ENCODE data around the gene PARD3. TPM values are rescaled to one million over a fixed set of nuclear protein-coding genes. Genes with fewer than 3 reads are reported as not detected.

PARD3 gene
- total and polyA plus RNA-seq, 10 of the 15 experiments (the other 5 are each of a cell fraction or from before 2014, with no cell fraction given): 2.6 to 43.1 (median 13.9) TPM

DNA sequence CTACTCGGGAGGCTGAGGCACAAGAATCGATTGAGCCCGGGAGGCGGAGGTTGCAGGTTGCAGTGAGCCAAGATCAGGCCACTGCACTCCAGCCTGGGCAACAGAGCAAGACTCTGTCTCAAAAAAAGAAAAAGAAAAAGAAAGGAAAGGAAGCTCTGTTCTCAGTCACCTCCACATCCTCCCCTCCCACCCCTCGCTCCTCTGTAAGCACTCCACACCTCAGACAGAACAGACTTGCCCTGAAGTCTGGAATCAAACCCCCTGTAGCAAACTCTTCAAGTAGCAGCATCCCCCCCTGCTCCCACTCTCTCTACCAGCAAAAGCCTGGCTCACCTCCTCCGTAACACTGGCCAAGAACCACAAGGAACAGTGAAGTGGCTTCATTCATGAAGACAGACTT, 66.7 kb downstream of the PARD3 start:
- Histone ChIP-seq H2AFZ (ENCODE audit: control insufficient read depth, low read depth, low read length) (no peak overlapping the region), H3K27me3 (replicated peaks in 1 of 2; ENCODE audit: control insufficient read depth in 2 of 2, insufficient read depth in 2 of 2, low read length in 1 of 2) (no peaks in the 10 kb centered on the region; a peak in 3 of 4 replicates), H3K4me3 (no peak overlapping the region), H3K9me3 (replicated peaks; ENCODE audit: control insufficient read depth, insufficient read depth, low read length) (no peaks in the 10 kb centered on the region), H3K9ac (ENCODE audit: control insufficient read depth, insufficient read depth, low read length) (no peak overlapping the region), H3K4me1 (ENCODE audit: control insufficient read depth, insufficient read depth, low read length) (no peaks in the 10 kb centered on the region), H3K27ac (ENCODE audit: control insufficient read depth, insufficient read depth) (no peak overlapping the region), H3K4me2 (ENCODE audit: control insufficient read depth, insufficient read depth) (no peak overlapping the region), H4K20me1 (ENCODE audit: control insufficient read depth, insufficient read depth) (no peaks in the 10 kb centered on the region), H3K36me3 (ENCODE audit: control insufficient read depth in 2 of 2, insufficient read depth in 2 of 2, low read length in 1 of 2) (no peaks in the 10 kb centered on the region), H3K79me2 (ENCODE audit: control insufficient read depth, insufficient read depth, low read length) (no peaks in the 10 kb centered on the region)
- in situ Hi-C loops (cut with MboI): no loop called here
- CTCF ChIA-PET: interaction anchor here (2.5 to 3.2 kb wide), 2 partner anchors 15 to 24 kb away, joined by 12 to 14 read pairs; no protein-coding TSS in a partner anchor
- DNase-seq (ENCODE audit: low read depth, low spot score) (no peak), FAIRE-seq (no peak), ATAC-seq (no peak; the same call in 2 of the 3 replicates)
- intact Hi-C loops (cut with micrococcal nuclease; ENCODE audit: unreplicated experiment): no loop called here
- RAD21 ChIA-PET (ENCODE audit: unreplicated experiment): interaction anchor here (3.1 kb wide), 1 partner anchor 16 kb away, joined by 17 read pairs; no protein-coding TSS in a partner anchor
- SMC1A ChIA-PET (ENCODE audit: uncharacterized antibody, unreplicated experiment): interaction anchor here (0.9 to 4.5 kb wide), 6 partner anchors 10 to 60 kb away, joined by 3 to 25 read pairs (median 10); no protein-coding TSS in a partner anchor
- BruUV-seq (replicated peaks): no TSS peak
- WGBS (ENCODE audit: insufficient coverage, insufficient replicate concordance, low lambda C conversion rate, missing lambda C conversion rate): 57% methylated on average over 6 of the region's 6 CpGs
- POLR2A ChIA-PET: interaction anchor here (0.5 to 1.2 kb wide), 2 partner anchors 24 to 165 kb away, joined by 4 to 5 read pairs; no protein-coding TSS in a partner anchor
- no peak for TF ChIP-seq JUND (IDR thresholded peaks at IDR 0.05; ENCODE audit: low read depth, low read length)
- TF ChIP-seq, protein P1, sequence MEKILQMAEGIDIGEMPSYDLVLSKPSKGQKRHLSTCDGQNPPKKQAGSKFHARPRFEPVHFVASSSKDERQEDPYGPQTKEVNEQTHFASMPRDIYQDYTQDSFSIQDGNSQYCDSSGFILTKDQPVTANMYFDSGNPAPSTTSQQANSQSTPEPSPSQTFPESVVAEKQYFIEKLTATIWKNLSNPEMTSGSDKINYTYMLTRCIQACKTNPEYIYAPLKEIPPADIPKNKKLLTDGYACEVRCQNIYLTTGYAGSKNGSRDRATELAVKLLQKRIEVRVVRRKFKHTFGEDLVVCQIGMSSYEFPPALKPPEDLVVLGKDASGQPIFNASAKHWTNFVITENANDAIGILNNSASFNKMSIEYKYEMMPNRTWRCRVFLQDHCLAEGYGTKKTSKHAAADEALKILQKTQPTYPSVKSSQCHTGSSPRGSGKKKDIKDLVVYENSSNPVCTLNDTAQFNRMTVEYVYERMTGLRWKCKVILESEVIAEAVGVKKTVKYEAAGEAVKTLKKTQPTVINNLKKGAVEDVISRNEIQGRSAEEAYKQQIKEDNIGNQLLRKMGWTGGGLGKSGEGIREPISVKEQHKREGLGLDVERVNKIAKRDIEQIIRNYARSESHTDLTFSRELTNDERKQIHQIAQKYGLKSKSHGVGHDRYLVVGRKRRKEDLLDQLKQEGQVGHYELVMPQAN (conservative IDR thresholded peaks at IDR 0.05): no peak
- TF ChIP-seq POLR2AphosphoS2 (IDR thresholded peaks at IDR 0.05; ENCODE audit: low read depth, low read length): no peak
- no peak for TF ChIP-seq CBX5 (IDR thresholded peaks at IDR 0.05; ENCODE audit: low read depth)
- TF ChIP-seq, protein P2, sequence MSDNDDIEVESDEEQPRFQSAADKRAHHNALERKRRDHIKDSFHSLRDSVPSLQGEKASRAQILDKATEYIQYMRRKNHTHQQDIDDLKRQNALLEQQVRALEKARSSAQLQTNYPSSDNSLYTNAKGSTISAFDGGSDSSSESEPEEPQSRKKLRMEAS (IDR thresholded peaks at IDR 0.05; ENCODE audit: low read depth, low read length): no peak
- no peak for TF ChIP-seq HDGF (IDR thresholded peaks at IDR 0.05)
- TF ChIP-seq, protein P3, sequence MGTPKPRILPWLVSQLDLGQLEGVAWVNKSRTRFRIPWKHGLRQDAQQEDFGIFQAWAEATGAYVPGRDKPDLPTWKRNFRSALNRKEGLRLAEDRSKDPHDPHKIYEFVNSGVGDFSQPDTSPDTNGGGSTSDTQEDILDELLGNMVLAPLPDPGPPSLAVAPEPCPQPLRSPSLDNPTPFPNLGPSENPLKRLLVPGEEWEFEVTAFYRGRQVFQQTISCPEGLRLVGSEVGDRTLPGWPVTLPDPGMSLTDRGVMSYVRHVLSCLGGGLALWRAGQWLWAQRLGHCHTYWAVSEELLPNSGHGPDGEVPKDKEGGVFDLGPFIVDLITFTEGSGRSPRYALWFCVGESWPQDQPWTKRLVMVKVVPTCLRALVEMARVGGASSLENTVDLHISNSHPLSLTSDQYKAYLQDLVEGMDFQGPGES (IDR thresholded peaks at IDR 0.05): no peak
- TF ChIP-seq, protein P4, sequence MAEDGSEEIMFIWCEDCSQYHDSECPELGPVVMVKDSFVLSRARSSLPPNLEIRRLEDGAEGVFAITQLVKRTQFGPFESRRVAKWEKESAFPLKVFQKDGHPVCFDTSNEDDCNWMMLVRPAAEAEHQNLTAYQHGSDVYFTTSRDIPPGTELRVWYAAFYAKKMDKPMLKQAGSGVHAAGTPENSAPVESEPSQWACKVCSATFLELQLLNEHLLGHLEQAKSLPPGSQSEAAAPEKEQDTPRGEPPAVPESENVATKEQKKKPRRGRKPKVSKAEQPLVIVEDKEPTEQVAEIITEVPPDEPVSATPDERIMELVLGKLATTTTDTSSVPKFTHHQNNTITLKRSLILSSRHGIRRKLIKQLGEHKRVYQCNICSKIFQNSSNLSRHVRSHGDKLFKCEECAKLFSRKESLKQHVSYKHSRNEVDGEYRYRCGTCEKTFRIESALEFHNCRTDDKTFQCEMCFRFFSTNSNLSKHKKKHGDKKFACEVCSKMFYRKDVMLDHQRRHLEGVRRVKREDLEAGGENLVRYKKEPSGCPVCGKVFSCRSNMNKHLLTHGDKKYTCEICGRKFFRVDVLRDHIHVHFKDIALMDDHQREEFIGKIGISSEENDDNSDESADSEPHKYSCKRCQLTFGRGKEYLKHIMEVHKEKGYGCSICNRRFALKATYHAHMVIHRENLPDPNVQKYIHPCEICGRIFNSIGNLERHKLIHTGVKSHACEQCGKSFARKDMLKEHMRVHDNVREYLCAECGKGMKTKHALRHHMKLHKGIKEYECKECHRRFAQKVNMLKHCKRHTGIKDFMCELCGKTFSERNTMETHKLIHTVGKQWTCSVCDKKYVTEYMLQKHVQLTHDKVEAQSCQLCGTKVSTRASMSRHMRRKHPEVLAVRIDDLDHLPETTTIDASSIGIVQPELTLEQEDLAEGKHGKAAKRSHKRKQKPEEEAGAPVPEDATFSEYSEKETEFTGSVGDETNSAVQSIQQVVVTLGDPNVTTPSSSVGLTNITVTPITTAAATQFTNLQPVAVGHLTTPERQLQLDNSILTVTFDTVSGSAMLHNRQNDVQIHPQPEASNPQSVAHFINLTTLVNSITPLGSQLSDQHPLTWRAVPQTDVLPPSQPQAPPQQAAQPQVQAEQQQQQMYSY (CRISPR knock-in tag; IDR thresholded peaks at IDR 0.05): no peak
- no peak for TF ChIP-seq BRCA1 (IDR thresholded peaks at IDR 0.05; ENCODE audit: low read depth, low read length)
- no peak for TF ChIP-seq POLR2A (IDR thresholded peaks at IDR 0.05; ENCODE audit: low read depth, low read length)
- TF ChIP-seq SREBF2 (IDR thresholded peaks at IDR 0.05; ENCODE audit: low read length): no peak
- TF ChIP-seq KAT2A (conservative IDR thresholded peaks at IDR 0.05; ENCODE audit: control insufficient read depth, low read depth, low read length): no peak
- TF ChIP-seq MYB (IDR thresholded peaks at IDR 0.05; ENCODE audit: borderline replicate concordance, low read depth, low read length): no peak
- TF ChIP-seq, protein P5, sequence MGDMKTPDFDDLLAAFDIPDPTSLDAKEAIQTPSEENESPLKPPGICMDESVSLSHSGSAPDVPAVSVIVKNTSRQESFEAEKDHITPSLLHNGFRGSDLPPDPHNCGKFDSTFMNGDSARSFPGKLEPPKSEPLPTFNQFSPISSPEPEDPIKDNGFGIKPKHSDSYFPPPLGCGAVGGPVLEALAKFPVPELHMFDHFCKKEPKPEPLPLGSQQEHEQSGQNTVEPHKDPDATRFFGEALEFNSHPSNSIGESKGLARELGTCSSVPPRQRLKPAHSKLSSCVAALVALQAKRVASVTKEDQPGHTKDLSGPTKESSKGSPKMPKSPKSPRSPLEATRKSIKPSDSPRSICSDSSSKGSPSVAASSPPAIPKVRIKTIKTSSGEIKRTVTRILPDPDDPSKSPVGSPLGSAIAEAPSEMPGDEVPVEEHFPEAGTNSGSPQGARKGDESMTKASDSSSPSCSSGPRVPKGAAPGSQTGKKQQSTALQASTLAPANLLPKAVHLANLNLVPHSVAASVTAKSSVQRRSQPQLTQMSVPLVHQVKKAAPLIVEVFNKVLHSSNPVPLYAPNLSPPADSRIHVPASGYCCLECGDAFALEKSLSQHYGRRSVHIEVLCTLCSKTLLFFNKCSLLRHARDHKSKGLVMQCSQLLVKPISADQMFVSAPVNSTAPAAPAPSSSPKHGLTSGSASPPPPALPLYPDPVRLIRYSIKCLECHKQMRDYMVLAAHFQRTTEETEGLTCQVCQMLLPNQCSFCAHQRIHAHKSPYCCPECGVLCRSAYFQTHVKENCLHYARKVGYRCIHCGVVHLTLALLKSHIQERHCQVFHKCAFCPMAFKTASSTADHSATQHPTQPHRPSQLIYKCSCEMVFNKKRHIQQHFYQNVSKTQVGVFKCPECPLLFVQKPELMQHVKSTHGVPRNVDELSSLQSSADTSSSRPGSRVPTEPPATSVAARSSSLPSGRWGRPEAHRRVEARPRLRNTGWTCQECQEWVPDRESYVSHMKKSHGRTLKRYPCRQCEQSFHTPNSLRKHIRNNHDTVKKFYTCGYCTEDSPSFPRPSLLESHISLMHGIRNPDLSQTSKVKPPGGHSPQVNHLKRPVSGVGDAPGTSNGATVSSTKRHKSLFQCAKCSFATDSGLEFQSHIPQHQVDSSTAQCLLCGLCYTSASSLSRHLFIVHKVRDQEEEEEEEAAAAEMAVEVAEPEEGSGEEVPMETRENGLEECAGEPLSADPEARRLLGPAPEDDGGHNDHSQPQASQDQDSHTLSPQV (IDR thresholded peaks at IDR 0.05): no peak

Measured in GM12878 (cell line).